Smooth muscle cell of the pulmonary artery (primary cell): Measurements from ENCODE around the gene SPINK13. TPM values are rescaled to one million over a fixed set of nuclear protein-coding genes. Genes with fewer than 3 reads are reported as not detected.

Experiments used
- total RNA-seq: library from RNA; depleted of rRNA; stranded (reverse); fragments of >200 nt; gene quantifications from 2 replicates; pipeline ENCODE4 v1.2.3, GENCODE V29; 2014

The SPINK13 gene
- total RNA-seq, result not detected in 2 replicates

GRCh38 chr5:148268566-148268965 lies at the start of gene SPINK13:
Gene SPINK13, plus strand, starts transcription at chr5:148268794. Its CDS starts 1,279 bp downstream, at chr5:148270073.

GRCh38 chr5:148238418-148238794 lies 30.2 kb upstream of the SPINK13 start, which contains the start of gene MARCOL:
Gene MARCOL, plus strand, starts transcription at chr5:148238525. Its CDS starts 73 bp downstream, at chr5:148238598.

GRCh38 chr5:148312153-148312552 lies 43.6 kb downstream of the SPINK13 start, which contains the start of gene SPINK7:
Gene SPINK7, plus strand, starts transcription at chr5:148312423. Its CDS starts 61 bp downstream, at chr5:148312484.

GRCh38 chr5:148335259-148335658 lies 66.7 kb downstream of the SPINK13 start, which contains the start of gene SPINK9:
Gene SPINK9, plus strand, starts transcription at chr5:148335559. Its CDS starts 55 bp downstream, at chr5:148335614.

Other genes with a start within 250 kb of the SPINK13 start
- gene SPINK5, start 204.8 kb upstream of the SPINK13 start, total RNA-seq, result not detected in 2 replicates
- not detected in 2 replicates for gene SPINK14, start 100.2 kb upstream of the SPINK13 start, total RNA-seq
- gene SPINK6, start 65.8 kb upstream of the SPINK13 start, total RNA-seq, result not detected in 2 replicates
- gene MARCOL, start 30.3 kb upstream of the SPINK13 start, total RNA-seq, result not detected in 2 replicates
- gene SPINK7, start 43.6 kb downstream of the SPINK13 start, total RNA-seq, result not detected in 2 replicates
- gene SPINK9, start 66.8 kb downstream of the SPINK13 start, total RNA-seq, result not detected in 2 replicates
- 59.7 and 69.2 TPM in 2 replicates for gene FBXO38, start 115.2 kb downstream of the SPINK13 start, total RNA-seq